ENCODE data around the gene LOXHD1. TPM values are rescaled to one million over a fixed set of nuclear protein-coding genes. Genes with fewer than 3 reads are reported as not detected.

LOXHD1 gene
- total and polyA plus RNA-seq, 2 of the 4 experiments (the other 2 are of a cell fraction) = not detected

DNA sequence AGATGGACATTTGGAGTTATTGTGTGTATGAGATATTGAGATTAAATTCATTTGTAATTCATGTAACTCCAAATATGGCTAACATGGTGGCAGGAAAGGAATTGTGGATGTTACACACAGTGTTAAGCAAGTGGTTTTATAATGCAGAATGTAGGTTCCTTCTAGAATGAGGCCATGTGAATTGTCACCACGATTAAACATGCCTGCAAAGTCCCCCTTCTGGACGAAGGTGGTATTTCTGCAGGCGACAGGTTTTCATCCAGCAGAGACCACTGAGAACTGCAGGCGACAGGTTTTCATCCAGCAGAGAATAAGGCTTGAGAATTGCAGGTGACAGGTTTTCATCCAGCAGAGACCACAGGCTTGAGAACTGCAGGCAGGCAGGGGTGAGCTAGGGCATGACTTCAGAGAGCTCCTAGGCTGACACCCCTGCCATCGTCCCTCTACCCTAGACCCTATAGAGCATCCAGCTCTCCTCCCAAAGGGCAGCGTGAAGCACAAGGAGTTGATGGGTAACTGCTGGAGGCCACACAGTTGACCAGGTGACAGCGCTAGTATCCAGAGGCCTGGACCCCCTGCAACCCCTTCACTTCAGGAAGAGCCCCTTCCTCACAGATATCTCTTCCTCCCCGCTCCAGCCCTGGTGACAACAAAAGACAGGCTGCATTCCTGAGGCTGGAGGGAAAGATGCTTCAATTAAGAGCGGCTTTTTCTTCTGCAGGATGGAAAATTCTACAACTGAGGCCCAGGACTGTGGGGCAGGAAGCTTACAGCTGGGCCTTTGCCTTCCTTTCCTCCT lies 175.8 kb downstream of the LOXHD1 start:
- Histone ChIP-seq H3K9me1 (ENCODE audit: insufficient read depth, low read length) (no peaks in the 10 kb centered on the region), H3K79me1 (ENCODE audit: low read depth in 1 of 2, low read length in 2 of 2) (no peaks in the 10 kb centered on the region), H3K18ac (ENCODE audit: low read depth, low read length) (no peak overlapping the region), H3K4ac (ENCODE audit: low read depth, low read length) (no peak overlapping the region), H2BK20ac (ENCODE audit: low read depth, low read length) (no peak overlapping the region), H3K4me3 (ENCODE audit: insufficient read depth, low read depth, low read length) (no peak overlapping the region), H4K20me1 (ENCODE audit: insufficient read depth, low read length) (no peaks in the 10 kb centered on the region), H2BK15ac (ENCODE audit: low read depth, low read length) (no peak overlapping the region), H3K9ac (ENCODE audit: low read depth, low read length) (no peak overlapping the region), H3K36me3 (ENCODE audit: control insufficient read depth, insufficient read depth, low read length) (no peaks in the 10 kb centered on the region), H2AK9ac (replicated peaks; ENCODE audit: low read depth, low read length, poor library complexity) (no peak overlapping the region), H4K91ac (ENCODE audit: insufficient read depth, low read depth, low read length) (no peak overlapping the region), H3K4me2 (ENCODE audit: low read depth, low read length) (no peak overlapping the region), H2AK5ac (ENCODE audit: low read depth, low read length) (no peak overlapping the region), H2BK5ac (ENCODE audit: low read depth, low read length, poor library complexity, severe bottlenecking) (no peak overlapping the region), H2BK120ac (ENCODE audit: low read depth, low read length) (no peak overlapping the region), H4K8ac (ENCODE audit: low read depth in 2 of 2, low read length in 2 of 2) (no peak overlapping the region), H3K9me3 (ENCODE audit: control insufficient read depth, insufficient read depth, low read length) (no peaks in the 10 kb centered on the region), H3K4me1 (ENCODE audit: control insufficient read depth, insufficient read depth, low read length) (no peaks in the 10 kb centered on the region), H3K56ac (ENCODE audit: extremely low read depth, insufficient read depth, low read length) (no peak overlapping the region), H3K23ac (ENCODE audit: low read depth, low read length) (no peak overlapping the region), H3K27me3 (ENCODE audit: control insufficient read depth, insufficient read depth, low read length) (no peaks in the 10 kb centered on the region; the same call in 1 of the 2 replicates), H4K5ac (ENCODE audit: low read depth, low read length) (no peak overlapping the region), H3K27ac (ENCODE audit: insufficient read depth, low read length) (no peak overlapping the region), H3K14ac (replicated peaks; ENCODE audit: low read depth, low read length) (no peak overlapping the region), H2AFZ (replicated peaks; ENCODE audit: low read length, poor library complexity) (no peak overlapping the region)
- DNase-seq = peak; percentile 52
- intact Hi-C loops (cut with micrococcal nuclease) (loop anchor here (1.0 kb wide), 3 partner anchors 200 to 333 kb away; no protein-coding TSS in a partner anchor), dilution Hi-C loops (cut with HindIII; ENCODE audit: low sequenced_read_pairs, unreplicated experiment) (no loop called here), in situ Hi-C loops (cut with MboI; ENCODE audit: low sequenced_read_pairs) (loop anchor here (10.0 kb wide), 1 partner anchor 196 kb away; no protein-coding TSS in a partner anchor)
- ATAC-seq (ENCODE audit: low read depth) = peak; percentile 75
- 6% methylated on average over 3 of the region's 9 CpGs; no CpG with 5 or more reads in 1 of the 2 experiments for WGBS, 2 experiments (ENCODE audit: extremely low coverage in 2 of 2, insufficient read length in 1 of 2)
- POLR2A ChIA-PET (ENCODE audit: unreplicated experiment) = no interaction called here
- no TSS peak for BruUV-seq (replicated peaks)
- CTCF ChIA-PET = interaction anchor here (0.8 to 1.0 kb wide), 2 partner anchors 200 to 308 kb away, joined by 3 to 5 read pairs; a partner anchor contains a TSS
- TF ChIP-seq, protein P1, sequence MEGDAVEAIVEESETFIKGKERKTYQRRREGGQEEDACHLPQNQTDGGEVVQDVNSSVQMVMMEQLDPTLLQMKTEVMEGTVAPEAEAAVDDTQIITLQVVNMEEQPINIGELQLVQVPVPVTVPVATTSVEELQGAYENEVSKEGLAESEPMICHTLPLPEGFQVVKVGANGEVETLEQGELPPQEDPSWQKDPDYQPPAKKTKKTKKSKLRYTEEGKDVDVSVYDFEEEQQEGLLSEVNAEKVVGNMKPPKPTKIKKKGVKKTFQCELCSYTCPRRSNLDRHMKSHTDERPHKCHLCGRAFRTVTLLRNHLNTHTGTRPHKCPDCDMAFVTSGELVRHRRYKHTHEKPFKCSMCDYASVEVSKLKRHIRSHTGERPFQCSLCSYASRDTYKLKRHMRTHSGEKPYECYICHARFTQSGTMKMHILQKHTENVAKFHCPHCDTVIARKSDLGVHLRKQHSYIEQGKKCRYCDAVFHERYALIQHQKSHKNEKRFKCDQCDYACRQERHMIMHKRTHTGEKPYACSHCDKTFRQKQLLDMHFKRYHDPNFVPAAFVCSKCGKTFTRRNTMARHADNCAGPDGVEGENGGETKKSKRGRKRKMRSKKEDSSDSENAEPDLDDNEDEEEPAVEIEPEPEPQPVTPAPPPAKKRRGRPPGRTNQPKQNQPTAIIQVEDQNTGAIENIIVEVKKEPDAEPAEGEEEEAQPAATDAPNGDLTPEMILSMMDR (conservative IDR thresholded peaks at IDR 0.05; ENCODE audit: low read depth, low read length) = peak; percentile 65
- TF ChIP-seq, protein P2, sequence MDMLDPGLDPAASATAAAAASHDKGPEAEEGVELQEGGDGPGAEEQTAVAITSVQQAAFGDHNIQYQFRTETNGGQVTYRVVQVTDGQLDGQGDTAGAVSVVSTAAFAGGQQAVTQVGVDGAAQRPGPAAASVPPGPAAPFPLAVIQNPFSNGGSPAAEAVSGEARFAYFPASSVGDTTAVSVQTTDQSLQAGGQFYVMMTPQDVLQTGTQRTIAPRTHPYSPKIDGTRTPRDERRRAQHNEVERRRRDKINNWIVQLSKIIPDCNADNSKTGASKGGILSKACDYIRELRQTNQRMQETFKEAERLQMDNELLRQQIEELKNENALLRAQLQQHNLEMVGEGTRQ (IDR thresholded peaks at IDR 0.05; ENCODE audit: low read depth, low read length) = no peak
- no peak for TF ChIP-seq CHD1 (IDR thresholded peaks at IDR 0.05; ENCODE audit: low read depth, low read length)
- TF ChIP-seq MXI1 (IDR thresholded peaks at IDR 0.05; ENCODE audit: borderline replicate concordance, low read depth, low read length) = no peak
- TF ChIP-seq RCOR1 (IDR thresholded peaks at IDR 0.05; ENCODE audit: insufficient replicate concordance, low read length) = no peak
- no peak for TF ChIP-seq MAFK (IDR thresholded peaks at IDR 0.05; ENCODE audit: low read depth, low read length)
- no peak for TF ChIP-seq CEBPB (IDR thresholded peaks at IDR 0.05; ENCODE audit: low read depth, low read length)
- TF ChIP-seq NFE2L2 (IDR thresholded peaks at IDR 0.05; ENCODE audit: low read depth, low read length) = no peak
- no peak for TF ChIP-seq FOS (IDR thresholded peaks at IDR 0.05; ENCODE audit: low read depth, low read length)
- TF ChIP-seq RAD21 (IDR thresholded peaks at IDR 0.05; ENCODE audit: low read length) = peak; percentile 69
- TF ChIP-seq POLR2A (IDR thresholded peaks at IDR 0.05; ENCODE audit: low read depth, low read length) = no peak
- TF ChIP-seq MAZ (IDR thresholded peaks at IDR 0.05; ENCODE audit: borderline replicate concordance, low read depth, low read length) = no peak
- TF ChIP-seq RFX5 (IDR thresholded peaks at IDR 0.05; ENCODE audit: low read depth, low read length) = no peak
- TF ChIP-seq BHLHE40 (IDR thresholded peaks at IDR 0.05; ENCODE audit: low read depth, low read length) = no peak
- TF ChIP-seq SMC3 (IDR thresholded peaks at IDR 0.05; ENCODE audit: low read depth, low read length) = peak; percentile 75
